ENCODE data around the gene BZW1.
"Not testable (repeated sequence)": the region's sequence is repeated elsewhere in the genome, so short reads cannot be mapped to it uniquely, and the experiment has no call there.

BZW1 gene

GRCh38 chr2:200814917-200815316 lies 3.2 kb downstream of the BZW1 start:
- no peak for TF ChIP-seq CTCF (IDR thresholded peaks at IDR 0.05; ENCODE audit: insufficient read depth, low read length, missing control alignments)
- no peak overlapping the region for H3K4me3 ChIP-seq (ENCODE audit: low read depth, low read length)
- CTCF ChIA-PET: interaction anchor here (0.9 to 2.6 kb wide), 4 partner anchors 10 to 102 kb away, joined by 3 to 8 read pairs (median 4); no protein-coding TSS in a partner anchor
- no peak for DNase-seq (ENCODE audit: low read depth, low spot score)
- POLR2A ChIA-PET: interaction anchor here (1.6 kb wide), 1 partner anchor 49 kb away, joined by 5 read pairs; the partner anchor contains the start of gene CLK1

- ChIA-PET POLR2A (interaction anchor here (0.5 to 1.1 kb wide), 3 partner anchors 31 to 62 kb away, joined by 3 to 4 read pairs (median 3); partner anchors contain the start of gene CLK1), CTCF (interaction anchor here (1.0 to 1.9 kb wide), 7 partner anchors 9 to 112 kb away, joined by 3 to 10 read pairs (median 3); no protein-coding TSS in a partner anchor)
- DNase-seq (ENCODE audit: low read depth, low spot score); H3K4me3 ChIP-seq (ENCODE audit: low read depth, low read length): not testable (repeated sequence)
Observed at GRCh38 chr2:200818732-200819131, 7.0 kb downstream of the BZW1 start.

- no peak for DNase-seq (ENCODE audit: low read depth, low spot score)
- POLR2A ChIA-PET: interaction anchor here (0.6 kb wide), 1 partner anchor 11 kb away, joined by 3 read pairs; no protein-coding TSS in a partner anchor
- no peak for TF ChIP-seq CTCF (IDR thresholded peaks at IDR 0.05; ENCODE audit: insufficient read depth, low read length, missing control alignments)
- no peak overlapping the region for H3K4me3 ChIP-seq (ENCODE audit: low read depth, low read length)
- CTCF ChIA-PET: interaction anchor here (1.9 kb wide), 1 partner anchor 7 kb away, joined by 4 read pairs; no protein-coding TSS in a partner anchor
Observed at GRCh38 chr2:200820573-200821234, 9.0 kb downstream of the BZW1 start.

- POLR2A ChIA-PET: no interaction called here
- CTCF ChIA-PET: no interaction called here
- no peak overlapping the region for H3K4me3 ChIP-seq (ENCODE audit: low read depth, low read length)
- no peak for TF ChIP-seq CTCF (IDR thresholded peaks at IDR 0.05; ENCODE audit: insufficient read depth, low read length, missing control alignments)
- DNase-seq (ENCODE audit: low read depth, low spot score): no peak
Observed at GRCh38 chr2:200821686-200822245, 10.1 kb downstream of the BZW1 start.

- ChIA-PET POLR2A (interaction anchor here (0.6 to 0.9 kb wide), 2 partner anchors 12 to 14 kb away, joined by 3 read pairs; no protein-coding TSS in a partner anchor), CTCF (interaction anchor here (1.1 to 1.5 kb wide), 3 partner anchors 9 to 115 kb away, joined by 3 to 4 read pairs (median 3); no protein-coding TSS in a partner anchor)
- TF ChIP-seq CTCF (IDR thresholded peaks at IDR 0.05; ENCODE audit: insufficient read depth, low read length, missing control alignments): no peak
- DNase-seq (ENCODE audit: low read depth, low spot score): no peak
- no peak overlapping the region for H3K4me3 ChIP-seq (ENCODE audit: low read depth, low read length)
Observed at GRCh38 chr2:200828104-200828503, 16.4 kb downstream of the BZW1 start.

GRCh38 chr2:200828572-200829257 lies 17.0 kb downstream of the BZW1 start:
- POLR2A ChIA-PET: interaction anchor here (0.6 kb wide), 1 partner anchor 50 kb away, joined by 4 read pairs; no protein-coding TSS in a partner anchor
- no peak overlapping the region for H3K4me3 ChIP-seq (ENCODE audit: low read depth, low read length)
- no peak for TF ChIP-seq CTCF (IDR thresholded peaks at IDR 0.05; ENCODE audit: insufficient read depth, low read length, missing control alignments)
- CTCF ChIA-PET: interaction anchor here (1.1 to 1.3 kb wide), 3 partner anchors 9 to 116 kb away, joined by 3 to 4 read pairs (median 3); no protein-coding TSS in a partner anchor
- no peak for DNase-seq (ENCODE audit: low read depth, low spot score)
